ENCODE data around the gene BACE1. TPM values are rescaled to one million over a fixed set of nuclear protein-coding genes. Genes with fewer than 3 reads are reported as not detected.

The BACE1 gene
- total and polyA plus RNA-seq, 11 donors = 3.8 to 21.4 (median 14.6) TPM

DNA sequence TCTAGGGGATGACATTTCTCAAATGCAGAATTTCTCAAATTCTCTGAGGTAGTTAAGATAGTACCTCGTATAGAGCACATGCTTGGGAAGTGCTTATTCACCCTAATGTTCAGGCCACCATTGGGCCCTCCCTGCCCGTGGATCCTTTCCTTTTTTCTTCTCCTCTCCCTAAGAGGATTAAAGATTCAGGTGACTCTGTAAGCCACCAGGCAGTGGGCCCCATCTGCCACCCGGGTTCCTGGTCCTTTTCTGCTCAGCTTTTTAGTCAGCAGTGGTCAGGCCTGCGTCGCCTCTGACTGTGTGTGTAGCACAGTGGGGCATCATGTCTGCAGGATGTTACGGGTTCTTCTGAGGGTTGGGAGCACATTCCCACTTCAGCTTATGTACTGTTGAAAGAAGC, 18.8 kb upstream of the BACE1 start:
- DNase-seq (no peak), ATAC-seq (no peak)
- TF ChIP-seq POLR2A (IDR thresholded peaks at IDR 0.05) (no peak), CTCF (IDR thresholded peaks at IDR 0.05) (no peak)
- 87 to 95% (median 90%) methylated on average over 6 of the region's 6 CpGs for WGBS, 4 donors
- Histone ChIP-seq H3K4me3 (no peak overlapping the region), H3K36me3 (peaks cover 0 to 40% (median 19%) of the 10 kb centered on the region in 9 donors), H3K27ac (no peak overlapping the region), H3K9me3 (no peaks in the 10 kb centered on the region), H3K4me1 (peaks cover 0 to 4% (median 0%) of the 10 kb centered on the region in 12 donors), H3K27me3 (no peaks in the 10 kb centered on the region)
- intact Hi-C loops (cut with DNase I) = no loop called here

DNA sequence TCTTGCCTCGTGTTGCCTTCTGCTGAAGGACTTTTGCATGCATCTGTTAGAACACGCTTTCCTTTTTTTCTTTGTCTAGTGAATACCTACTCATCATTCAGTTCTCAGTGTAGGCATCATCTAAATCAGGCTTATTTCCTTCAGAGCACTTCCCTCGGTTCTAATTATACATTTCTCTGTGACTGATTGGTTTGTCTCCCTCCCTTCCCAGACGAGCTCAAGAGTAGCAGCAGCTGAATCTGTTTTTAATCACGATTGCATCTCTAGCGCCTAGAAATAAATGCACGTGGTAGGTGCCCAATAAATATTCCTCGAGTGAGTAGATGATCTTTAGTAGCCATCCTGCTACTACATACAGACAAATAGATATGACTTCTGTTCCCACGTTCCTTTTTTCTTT, 17.9 kb upstream of the BACE1 start:
- TF ChIP-seq POLR2A (IDR thresholded peaks at IDR 0.05) (no peak), CTCF (IDR thresholded peaks at IDR 0.05) (no peak)
- Histone ChIP-seq H3K4me1 (peaks cover 0 to 12% (median 5%) of the 10 kb centered on the region in 12 donors), H3K27me3 (no peaks in the 10 kb centered on the region), H3K27ac (no peak overlapping the region), H3K4me3 (no peak overlapping the region), H3K9me3 (no peaks in the 10 kb centered on the region), H3K36me3 (peaks cover 0 to 30% (median 10%) of the 10 kb centered on the region in 9 donors)
- intact Hi-C loops (cut with DNase I) = no loop called here
- DNase-seq = no peak
- ATAC-seq = no peak
- 79 to 86% (median 82%) methylated on average over 9 of the region's 9 CpGs for WGBS, 4 donors

DNA sequence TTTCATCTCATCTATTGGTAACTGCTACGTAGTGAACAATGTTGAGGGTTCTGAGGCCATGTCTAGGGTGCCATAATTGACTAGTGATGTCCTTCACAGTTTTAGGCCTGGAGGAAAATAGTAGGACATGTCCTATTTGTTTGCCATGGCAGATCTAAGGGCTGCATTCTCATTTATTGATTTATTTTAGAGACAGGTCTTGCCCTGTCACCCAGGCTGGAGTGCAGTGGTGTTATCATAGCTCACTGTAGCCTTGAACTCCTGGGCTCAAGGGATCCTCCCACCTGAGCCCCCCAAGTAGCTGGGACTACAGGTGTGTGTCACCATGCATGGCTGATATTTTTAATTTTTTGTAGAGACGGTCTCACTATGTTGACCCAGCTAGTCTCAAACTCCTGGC, 16.8 kb upstream of the BACE1 start:
- DNase-seq = no peak
- no peaks in the 10 kb centered on the region for H3K27me3 ChIP-seq
- WGBS, 4 donors = 50 to 80% (median 58%) methylated on average over 2 of the region's 2 CpGs
- H3K36me3 ChIP-seq = peaks cover 0 to 22% (median 4%) of the 10 kb centered on the region in 9 donors
- H3K27ac ChIP-seq = no peak overlapping the region
- no peak for TF ChIP-seq POLR2A (IDR thresholded peaks at IDR 0.05)
- TF ChIP-seq CTCF (IDR thresholded peaks at IDR 0.05) = no peak
- no peaks in the 10 kb centered on the region for H3K9me3 ChIP-seq
- intact Hi-C loops (cut with DNase I) = no loop called here
- no peak overlapping the region for H3K4me3 ChIP-seq
- ATAC-seq = no peak
- peaks cover 0 to 18% (median 9%) of the 10 kb centered on the region in 12 donors for H3K4me1 ChIP-seq

DNA sequence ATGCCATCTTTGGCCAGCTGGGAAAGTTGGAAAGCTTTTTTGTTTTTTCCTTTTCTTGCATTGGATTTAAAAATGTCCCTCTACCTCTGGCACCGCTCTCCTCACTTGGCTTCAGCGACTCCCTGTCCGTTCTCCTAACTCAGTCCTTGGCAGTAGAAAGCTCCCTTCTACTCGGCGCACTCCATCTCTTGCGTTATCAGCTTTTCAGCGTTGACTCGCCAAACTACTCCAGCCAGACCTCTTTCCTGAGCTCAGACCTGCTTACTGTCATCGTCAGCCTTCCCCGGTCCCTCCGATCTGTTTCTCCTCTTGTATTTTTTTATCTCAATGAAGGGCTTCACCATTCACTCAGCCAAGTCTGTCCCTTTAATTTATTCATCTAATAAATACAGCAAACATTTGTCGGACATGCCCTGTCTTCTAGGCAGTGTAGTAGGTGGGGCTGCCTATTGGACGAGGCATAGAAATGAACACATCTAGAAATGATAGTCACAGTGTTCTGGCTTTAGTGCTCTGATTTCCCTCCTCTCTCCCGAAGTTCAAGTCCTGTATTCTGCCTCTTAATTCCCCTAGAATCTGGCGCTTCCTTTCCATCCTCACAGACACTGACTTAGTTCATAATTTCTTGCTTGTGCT, 12.4 kb upstream of the BACE1 start:
- H3K27ac ChIP-seq = peak overlapping the region; percentile 28 to 95 (median 90)
- peak; percentile 56 to 74 (median 63) for ATAC-seq
- intact Hi-C loops (cut with DNase I) = no loop called here
- WGBS, 4 donors = 3 to 4% (median 4%) methylated on average over 15 of the region's 15 CpGs
- H3K36me3 ChIP-seq = no peaks in the 10 kb centered on the region
- TF ChIP-seq CTCF (IDR thresholded peaks at IDR 0.05) (no peak), POLR2A (IDR thresholded peaks at IDR 0.05) (no peak)
- DNase-seq = peak in 4 of 5 donors; percentile 34 to 65 (median 52)
- peaks cover 0 to 20% (median 9%) of the 10 kb centered on the region in 12 donors for H3K4me1 ChIP-seq
- H3K9me3 ChIP-seq = no peaks in the 10 kb centered on the region
- no peaks in the 10 kb centered on the region for H3K27me3 ChIP-seq
- peak overlapping the region; percentile 49 to 90 (median 71) for H3K4me3 ChIP-seq
